ENCODE data around the gene MPRIP. TPM values are rescaled to one million over a fixed set of nuclear protein-coding genes. Genes with fewer than 3 reads are reported as not detected.
"Not testable (repeated sequence)": the region's sequence is repeated elsewhere in the genome, so short reads cannot be mapped to it uniquely, and the experiment has no call there.

Gene MPRIP
- total RNA-seq, 1 donor from 2014 or later = 102 TPM

DNA sequence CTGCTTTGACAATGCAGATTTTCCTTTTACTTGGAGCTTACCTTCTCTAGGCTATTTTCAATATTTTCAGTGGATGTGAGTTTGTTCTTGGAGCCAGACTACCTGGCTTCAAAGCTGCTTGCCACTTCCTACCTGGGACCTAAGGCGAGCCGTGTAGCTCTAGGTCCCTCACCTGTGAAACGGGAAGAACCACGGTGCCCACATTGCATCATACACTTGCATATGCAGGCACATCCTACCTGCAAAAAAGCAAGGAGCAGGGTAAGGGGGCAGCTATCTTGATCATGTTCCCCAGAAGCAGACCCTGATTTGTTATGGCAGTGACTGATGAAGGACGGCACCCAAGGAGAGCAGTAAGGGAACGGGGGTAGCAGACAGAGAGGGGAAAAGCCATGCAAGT is 27.0 kb upstream of the MPRIP start:
- TF ChIP-seq, protein P1, sequence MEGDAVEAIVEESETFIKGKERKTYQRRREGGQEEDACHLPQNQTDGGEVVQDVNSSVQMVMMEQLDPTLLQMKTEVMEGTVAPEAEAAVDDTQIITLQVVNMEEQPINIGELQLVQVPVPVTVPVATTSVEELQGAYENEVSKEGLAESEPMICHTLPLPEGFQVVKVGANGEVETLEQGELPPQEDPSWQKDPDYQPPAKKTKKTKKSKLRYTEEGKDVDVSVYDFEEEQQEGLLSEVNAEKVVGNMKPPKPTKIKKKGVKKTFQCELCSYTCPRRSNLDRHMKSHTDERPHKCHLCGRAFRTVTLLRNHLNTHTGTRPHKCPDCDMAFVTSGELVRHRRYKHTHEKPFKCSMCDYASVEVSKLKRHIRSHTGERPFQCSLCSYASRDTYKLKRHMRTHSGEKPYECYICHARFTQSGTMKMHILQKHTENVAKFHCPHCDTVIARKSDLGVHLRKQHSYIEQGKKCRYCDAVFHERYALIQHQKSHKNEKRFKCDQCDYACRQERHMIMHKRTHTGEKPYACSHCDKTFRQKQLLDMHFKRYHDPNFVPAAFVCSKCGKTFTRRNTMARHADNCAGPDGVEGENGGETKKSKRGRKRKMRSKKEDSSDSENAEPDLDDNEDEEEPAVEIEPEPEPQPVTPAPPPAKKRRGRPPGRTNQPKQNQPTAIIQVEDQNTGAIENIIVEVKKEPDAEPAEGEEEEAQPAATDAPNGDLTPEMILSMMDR (conservative IDR thresholded peaks at IDR 0.05; ENCODE audit: low read depth, low read length) = no peak
- H3K4me3 ChIP-seq (ENCODE audit: low read depth, low read length) = no peak overlapping the region
- no peak for DNase-seq (ENCODE audit: low read depth)

DNA sequence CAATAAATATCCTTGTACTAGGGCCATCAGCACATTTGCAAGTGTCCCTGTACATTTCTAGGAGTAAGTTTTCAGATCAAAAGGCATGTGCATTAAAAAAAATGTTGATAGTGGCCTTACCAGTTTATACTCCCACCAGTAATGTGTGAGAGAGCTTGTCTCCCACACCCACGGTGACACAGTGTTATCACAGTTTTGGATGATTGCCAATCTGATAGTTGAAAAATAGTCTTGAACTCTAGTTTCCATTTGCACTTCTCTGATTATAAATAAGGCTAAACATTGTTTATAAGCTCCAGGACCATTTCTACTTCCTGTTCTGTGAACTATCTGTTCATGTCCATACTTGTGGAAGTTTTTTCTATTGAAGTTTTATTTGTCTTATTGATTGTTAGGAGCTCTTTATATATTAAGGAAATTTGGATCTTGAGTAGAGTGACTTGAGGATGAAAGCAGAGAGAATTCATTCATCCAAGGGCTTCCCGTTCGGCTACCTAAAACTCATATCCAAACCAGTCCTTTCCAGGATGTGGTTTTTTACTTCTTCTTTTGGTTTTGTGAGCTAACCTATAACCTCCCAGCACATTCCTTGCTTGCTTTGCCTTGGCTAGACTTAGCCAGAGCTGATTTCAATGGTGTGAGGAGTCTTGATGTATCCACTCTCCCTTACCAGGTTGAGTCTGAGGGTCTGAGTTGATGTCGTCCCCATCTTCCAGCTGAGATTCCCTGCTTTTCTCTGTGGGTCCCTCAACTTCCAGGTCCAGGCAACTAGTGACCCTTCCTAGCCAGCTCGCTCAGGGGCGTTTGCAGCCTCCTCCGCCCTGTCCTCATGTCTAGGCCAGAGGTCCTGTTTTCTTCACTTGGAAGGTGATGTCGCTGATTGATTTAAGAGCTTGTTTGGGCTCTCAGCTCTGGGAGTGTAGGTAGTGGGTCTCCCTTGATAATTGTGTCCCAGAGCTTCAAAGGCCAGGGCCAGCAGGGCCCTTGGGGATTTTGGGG is 25.8 kb upstream of the MPRIP start:
- not testable (repeated sequence) for DNase-seq (ENCODE audit: low read depth); H3K4me3 ChIP-seq (ENCODE audit: low read depth, low read length)

DNA sequence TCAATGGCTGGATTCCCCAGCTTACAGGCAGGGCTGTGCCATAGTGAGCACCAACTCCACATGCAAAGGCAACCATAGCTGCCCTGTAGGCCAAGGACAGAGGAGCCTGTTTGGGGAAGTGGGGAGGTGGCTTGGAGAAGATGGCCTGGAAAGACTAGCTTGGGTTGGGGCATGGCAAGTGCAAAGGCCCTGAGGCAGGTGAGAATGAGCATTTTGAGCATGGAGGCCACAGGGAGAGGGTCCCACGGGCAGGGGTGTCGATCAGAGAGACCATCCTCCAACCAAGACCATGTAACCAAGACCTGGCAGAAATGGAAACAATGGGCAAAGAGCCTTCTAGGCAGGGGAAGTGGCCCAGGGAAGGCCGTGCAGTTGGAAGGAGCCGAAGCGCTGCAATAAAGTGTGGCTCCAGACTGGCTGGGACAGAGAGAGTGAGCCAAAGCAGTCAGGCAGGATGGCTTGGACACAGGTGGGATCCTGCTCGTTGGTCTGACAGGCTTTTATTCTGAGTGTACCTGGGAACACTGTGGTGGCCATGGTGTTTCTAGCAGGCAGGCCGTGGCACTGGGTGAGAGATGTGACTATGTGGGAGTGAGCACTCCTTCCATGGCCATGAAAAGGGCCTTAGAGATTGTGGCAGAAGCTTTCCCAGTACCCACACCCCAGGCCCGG is 24.8 kb upstream of the MPRIP start:
- DNase-seq (ENCODE audit: low read depth) = no peak
- H3K4me3 ChIP-seq (ENCODE audit: low read depth, low read length) = no peak overlapping the region
- TF ChIP-seq, protein P1 (conservative IDR thresholded peaks at IDR 0.05; ENCODE audit: low read depth, low read length) = no peak

DNA sequence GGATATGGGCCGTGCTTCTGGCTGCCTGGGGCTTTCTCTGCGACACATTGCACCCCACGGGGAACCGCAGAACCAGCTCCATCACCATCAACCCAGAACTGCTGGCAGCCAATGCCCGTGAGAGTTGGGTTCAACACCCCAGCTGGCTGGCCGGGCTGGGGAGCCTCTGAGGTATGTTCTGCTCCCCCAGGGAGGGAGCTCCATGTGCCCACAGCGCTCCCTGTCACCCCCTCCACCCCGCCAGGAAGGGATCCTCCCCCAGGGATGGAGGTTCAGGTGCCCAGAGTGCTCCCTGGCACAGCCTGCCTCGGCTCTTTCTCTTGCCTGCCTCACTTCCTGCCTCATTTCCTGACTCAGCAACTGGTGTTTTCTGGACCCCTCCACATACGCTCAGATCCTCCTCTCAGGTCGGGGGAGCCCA is 24.2 kb upstream of the MPRIP start:
- TF ChIP-seq, protein P1 (conservative IDR thresholded peaks at IDR 0.05; ENCODE audit: low read depth, low read length) = no peak
- no peak for DNase-seq (ENCODE audit: low read depth)
- H3K4me3 ChIP-seq (ENCODE audit: low read depth, low read length) = no peak overlapping the region

DNA sequence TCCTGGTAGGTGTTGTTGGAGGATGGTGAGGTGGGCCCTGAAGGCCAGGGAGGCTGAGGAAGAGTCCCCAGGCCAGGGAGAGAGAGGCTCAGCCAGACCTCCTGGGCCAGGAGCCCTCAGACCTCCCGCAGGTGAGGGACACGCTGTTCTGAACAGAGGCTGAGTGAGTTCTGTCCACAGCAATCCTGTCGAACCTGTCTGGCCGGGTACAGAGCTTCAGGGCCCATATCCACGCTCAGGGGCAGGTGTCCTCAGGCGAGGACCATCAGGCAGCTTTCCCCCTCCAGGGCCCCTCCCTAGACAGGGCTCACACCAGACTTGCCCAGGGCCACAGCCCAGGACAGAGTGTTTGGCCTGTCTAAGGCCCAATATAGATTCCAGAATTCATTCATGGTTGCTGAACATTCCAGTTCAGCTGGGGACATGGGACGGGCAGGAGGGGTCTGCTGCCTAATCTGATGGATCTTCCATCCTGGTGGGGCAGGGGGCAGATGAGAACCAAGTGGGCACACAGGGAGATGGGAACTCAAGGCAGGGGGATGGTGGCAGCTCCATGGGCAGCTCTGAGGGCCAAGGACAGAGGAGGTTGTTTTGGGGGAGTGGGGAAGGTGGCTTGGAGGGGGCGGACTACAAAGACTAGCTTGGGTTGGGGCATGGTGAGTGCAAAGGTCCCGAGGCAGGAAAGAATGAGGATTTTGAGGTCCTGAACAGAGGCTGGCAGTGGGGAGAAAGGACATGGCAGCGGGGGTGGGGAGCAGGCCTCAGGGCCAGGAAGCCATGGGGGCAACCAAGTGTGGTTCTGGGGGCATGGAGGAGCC is 23.4 kb upstream of the MPRIP start:
- no peak overlapping the region for H3K4me3 ChIP-seq (ENCODE audit: low read depth, low read length)
- DNase-seq (ENCODE audit: low read depth) = no peak
- TF ChIP-seq, protein P1 (conservative IDR thresholded peaks at IDR 0.05; ENCODE audit: low read depth, low read length) = no peak

DNA sequence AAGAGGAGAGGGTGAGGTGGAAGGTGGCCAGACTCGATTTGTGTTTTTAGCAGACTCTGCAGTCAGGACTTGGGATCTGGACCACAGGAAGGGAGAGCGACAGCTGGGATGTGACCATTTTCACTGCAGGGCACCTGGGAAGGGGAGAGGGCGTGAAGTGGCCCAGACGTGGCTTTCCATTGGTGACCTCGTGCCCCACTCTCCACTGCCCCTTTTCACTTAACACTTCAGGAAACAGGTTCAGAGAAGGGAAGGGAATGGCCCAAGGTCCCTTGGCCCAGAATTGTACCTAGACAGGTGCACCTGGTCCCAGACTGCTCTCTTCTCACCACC is 22.9 kb upstream of the MPRIP start:
- no peak for DNase-seq (ENCODE audit: low read depth)
- TF ChIP-seq, protein P1 (conservative IDR thresholded peaks at IDR 0.05; ENCODE audit: low read depth, low read length) = no peak
- no peak overlapping the region for H3K4me3 ChIP-seq (ENCODE audit: low read depth, low read length)

Measured in epithelial cell of proximal tubule (primary cell).